HCT116 (cell line): ENCODE measurements around the gene HDAC10. TPM values are rescaled to one million over a fixed set of nuclear protein-coding genes. Genes with fewer than 3 reads are reported as not detected.

Experiments used
- ATAC-seq: fragments of 200-7000 bp; cut with Tn5 transposase; 2 replicates; pipeline ENCODE4 v1.9.1; 2020; ENCODE audit warnings: mild to moderate bottlenecking, moderate library complexity
- BruUV-seq: library from RNA; stranded (reverse); fragments of 400-500 nt; replicated peaks from 2 replicates; lab custom pipeline; 2021; lab: Mats Ljungman, UMichigan
- CTCF ChIA-PET: fragments of 300-600 bp; sonication (Branson Sonifier 250); formaldehyde crosslinking; loops from one replicate; lab custom pipeline; 2021; ENCODE audit warnings: antibody characterized with exemption; lab: Charles Lee
- POLR2A ChIA-PET: fragments of 300-600, 350-600 bp; sonication (Branson Sonifier 250); formaldehyde crosslinking; loops from one replicate; lab custom pipeline; 2021; ENCODE audit warnings: antibody characterized with exemption; lab: Charles Lee
- RAD21 ChIA-PET, 2 experiments: fragments of 300-600 bp; sonication (Branson Sonifier 250); formaldehyde crosslinking; loops; one replicate each; lab custom pipeline; 2023; ENCODE audit warnings: low total read pairs in 2 of 2; ENCODE audit not compliant: uncharacterized antibody in 2 of 2, unreplicated experiment in 2 of 2, low non-redundant PET in 1 of 2; lab: Charles Lee
- DNase-seq: peaks from one replicate; pipeline ENCODE4 v3.0.0-alpha.2; 2010; ENCODE audit warnings: low read depth, low spot score
- H2AFZ ChIP-seq: fragments of 200-600 bp; shearing (Covaris generic), sonication (generic); 2 replicates; pipeline ENCODE4 v1.6.1; 2017; ENCODE audit warnings: low read depth, mixed run types, mixed read lengths, antibody characterized with exemption, low read length; ENCODE audit not compliant: poor library complexity, severe bottlenecking
- H3K27ac ChIP-seq: 2 replicates; pipeline ENCODE4 v1.5.1; 2012; ENCODE audit warnings: low read depth, low read length
- H3K27me3 ChIP-seq: fragments of 200-600 bp; sonication (generic); 2 replicates; pipeline ENCODE4 v1.6.1; 2016; ENCODE audit warnings: mixed run types, low read length, mixed read lengths; ENCODE audit not compliant: insufficient read depth
- H3K36me3 ChIP-seq, 2 experiments: fragments of 200-500 bp in 1 of 2; fragments of 200-600 bp in 1 of 2; sonication (Bioruptor generic) in 1 of 2; sonication (generic) in 1 of 2; 2 replicates each; pipeline versions ENCODE4 v1.5.1 to v1.6.1; 2014 to 2016; ENCODE audit warnings: low read length in 2 of 2, inconsistent platforms in 1 of 2, mixed read lengths in 1 of 2, mixed run types in 1 of 2; ENCODE audit not compliant: insufficient read depth in 2 of 2, control insufficient read depth in 1 of 2
- H3K4me1 ChIP-seq, 2 experiments: fragments of 200-600 bp in 1 of 2; sonication (generic) in 1 of 2; 2 replicates each; pipeline versions ENCODE4 v1.5.1 to v1.6.1; 2012 to 2017; ENCODE audit warnings: low read length in 2 of 2, inconsistent platforms in 1 of 2, mild to moderate bottlenecking in 1 of 2, mixed read lengths in 1 of 2, mixed run types in 1 of 2, moderate library complexity in 1 of 2; ENCODE audit not compliant: insufficient read depth in 2 of 2, control insufficient read depth in 1 of 2
- H3K4me2 ChIP-seq: fragments of 200-600 bp; sonication (generic); 2 replicates; pipeline ENCODE4 v1.6.1; 2017; ENCODE audit warnings: mixed run types, low read length, mixed read lengths
- H3K4me3 ChIP-seq, 2 experiments: fragments of 200-600 bp in 1 of 2; sonication (generic) in 1 of 2; replicated peaks in 1 of 2; 2 replicates each; pipeline ENCODE4 v1.5.1; 2011 to 2016; ENCODE audit warnings: low read length in 2 of 2, control low read depth in 1 of 2, low read depth in 1 of 2, mild to moderate bottlenecking in 1 of 2, mixed read lengths in 1 of 2, mixed run types in 1 of 2
- H3K79me2 ChIP-seq: fragments of 200-600 bp; sonication (generic); 2 replicates; pipeline ENCODE4 v1.6.1; 2017; ENCODE audit warnings: mild to moderate bottlenecking, mixed run types, low read length, moderate library complexity, mixed read lengths; ENCODE audit not compliant: insufficient read depth
- H3K9ac ChIP-seq: fragments of 200-600 bp; sonication (generic); 2 replicates; pipeline ENCODE4 v1.6.1; 2016; ENCODE audit warnings: low read length, mixed read lengths
- H3K9me2 ChIP-seq: fragments of 200-600 bp; sonication (generic), shearing (Covaris generic); 2 replicates; pipeline ENCODE4 v1.6.1; 2017; ENCODE audit warnings: mixed run types, mild to moderate bottlenecking, moderate library complexity; ENCODE audit not compliant: insufficient read depth
- H3K9me3 ChIP-seq, 2 experiments: fragments of 200-500 bp in 1 of 2; fragments of 200-600 bp in 1 of 2; sonication (Bioruptor generic) in 1 of 2; sonication (generic) in 1 of 2; 2 replicates each; pipeline ENCODE4 v1.6.1; 2014 to 2017; ENCODE audit warnings: low read length in 2 of 2, mixed read lengths in 2 of 2, inconsistent platforms in 1 of 2, low read depth in 1 of 2, mild to moderate bottlenecking in 1 of 2, mixed run types in 1 of 2, moderate library complexity in 1 of 2; ENCODE audit not compliant: control insufficient read depth in 1 of 2, insufficient read depth in 1 of 2
- H4K20me1 ChIP-seq: fragments of 200-600 bp; sonication (generic), shearing (Covaris generic); 2 replicates; pipeline ENCODE4 v1.6.1; 2017; ENCODE audit warnings: mixed run types, mild to moderate bottlenecking, moderate library complexity; ENCODE audit not compliant: insufficient read depth
- ATF3 ChIP-seq: IDR thresholded peaks from 2 replicates; pipeline ENCODE4 v1.6.1; 2012
- CEBPB ChIP-seq: IDR thresholded peaks from 2 replicates; pipeline ENCODE4 v1.6.1; 2012; ENCODE audit warnings: low read depth
- CTCF ChIP-seq, 3 experiments: fragments of 200-600 bp in 1 of 3; sonication (generic) in 1 of 3; IDR thresholded peaks in 2 of 3; conservative IDR thresholded peaks in 1 of 3; 2 replicates each; pipeline ENCODE4 v1.5.1; 2012 to 2017; ENCODE audit warnings: low read depth in 2 of 3, low read length in 2 of 3, antibody characterized with exemption in 1 of 3, borderline replicate concordance in 1 of 3, control low read depth in 1 of 3, mild to moderate bottlenecking in 1 of 3, mixed read lengths in 1 of 3, mixed run types in 1 of 3, moderate library complexity in 1 of 3; ENCODE audit not compliant: insufficient read depth in 1 of 3
- JUND ChIP-seq: IDR thresholded peaks from 2 replicates; pipeline ENCODE4 v1.6.1; 2012
- MAX ChIP-seq: IDR thresholded peaks from 2 replicates; pipeline ENCODE4 v1.6.1; 2012
- intact Hi-C: fragments of 100-400 bp; cut with micrococcal nuclease; formaldehyde crosslinking; loops from 2 replicates; pipeline ENCODE4 v1.10.0; 2022
- total RNA-seq: library from RNA; stranded (reverse); gene quantifications from one replicate; pipeline ENCODE4 v1.2.1, GENCODE V29; 2021; ENCODE audit not compliant: unreplicated experiment

Gene HDAC10
- total RNA-seq, 1 experiment from 2014 or later: 67.5 TPM

GRCh38 chr22:50218996-50219727, 31.9 kb downstream of the HDAC10 start:
- TF ChIP-seq MAX: peak; percentile 70; the same call in 1 of the 2 replicates
- TF ChIP-seq CEBPB: no peak
- TF ChIP-seq ATF3: no peak
- no peak for TF ChIP-seq CTCF (IDR thresholded peaks at IDR 0.05 in 2 of 3, conservative IDR thresholded peaks at IDR 0.05 in 1 of 3; ENCODE audit: borderline replicate concordance in 1 of 3, insufficient read depth in 1 of 3, low read depth in 2 of 3, low read length in 2 of 3)
- no peak for TF ChIP-seq JUND
- DNase-seq (peak; percentile 18), ATAC-seq (peak; percentile 80)
- ChIA-PET POLR2A (no interaction called here), RAD21 (no interaction called here), CTCF (interaction anchor here (1.0 kb wide), 1 partner anchor 182 kb away, joined by 3 read pairs; no protein-coding TSS in a partner anchor)
- H3K27me3 ChIP-seq: no peaks in the 10 kb centered on the region
- H4K20me1 ChIP-seq: no peaks in the 10 kb centered on the region
- peak overlapping the region; percentile 42; the same call in 1 of the 2 replicates for H3K27ac ChIP-seq
- H2AFZ ChIP-seq: no peak overlapping the region
- H3K9me3 ChIP-seq: no peaks in the 10 kb centered on the region
- intact Hi-C loops: no loop called here
- 0 out of 2 replicates have a peak overlapping the region, but pooled peaks have one; percentile 24 for H3K9ac ChIP-seq
- no peaks in the 10 kb centered on the region for H3K9me2 ChIP-seq
- H3K79me2 ChIP-seq: peaks cover 5% of the 10 kb centered on the region; the same call in 1 of the 2 replicates
- BruUV-seq: no TSS peak
- no peak overlapping the region for H3K4me2 ChIP-seq
- H3K4me3 ChIP-seq: no peak overlapping the region
- H3K36me3 ChIP-seq: peaks cover 33 to 49% of the 10 kb centered on the region in 2 experiments; a peak in 3 of 4 replicates
- peaks cover 0 to 8% of the 10 kb centered on the region in 2 experiments; a peak in 3 of 4 replicates for H3K4me1 ChIP-seq
